ENCODE data around the gene KLF2.

KLF2 gene

DNA sequence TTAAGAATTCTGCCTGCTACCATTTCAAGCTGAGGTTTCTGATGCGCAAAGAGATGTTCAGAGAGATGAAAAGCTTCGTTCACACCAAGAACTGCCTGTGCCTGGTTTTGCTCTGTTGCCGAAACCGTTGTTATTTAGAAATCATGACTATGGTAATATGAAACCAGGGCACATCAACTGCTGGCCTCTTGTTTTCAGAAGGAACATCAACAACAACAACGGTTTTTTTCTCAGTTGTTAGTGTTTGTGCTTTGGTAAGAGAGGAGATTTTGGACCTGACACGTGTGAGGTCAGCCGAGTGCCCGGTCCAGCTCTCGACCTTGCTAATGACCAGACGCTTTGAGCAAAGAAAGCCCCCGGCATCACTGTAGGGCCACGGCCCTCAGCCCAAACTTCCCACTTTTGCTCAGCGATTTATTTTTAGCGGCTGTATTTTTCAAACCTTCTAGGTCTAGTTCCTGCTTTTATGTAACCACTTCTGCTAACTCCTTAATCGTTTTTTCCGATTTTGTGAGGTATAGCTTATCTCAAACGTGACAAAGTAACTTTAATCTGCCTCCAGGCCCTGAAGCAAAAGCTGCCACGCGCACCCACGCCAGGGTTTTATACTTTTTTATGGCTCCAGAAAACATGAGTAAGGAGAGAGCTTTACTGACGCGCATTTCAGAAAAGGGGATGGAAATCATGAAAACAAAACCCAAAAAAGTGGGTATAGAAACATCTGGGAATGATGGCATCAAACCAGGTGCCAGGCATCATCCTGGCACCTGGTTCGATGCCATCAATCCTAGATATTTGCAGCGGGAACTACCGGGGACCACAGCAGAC, 42.0 kb downstream of the KLF2 start:
- peaks cover 21% of the 10 kb centered on the region for H3K36me3 ChIP-seq (ENCODE audit: insufficient read depth, low read length)
- no peaks in the 10 kb centered on the region for H3K79me2 ChIP-seq (ENCODE audit: insufficient read depth, low read length)
- 0 out of 2 replicates have a peak, but pooled peaks cover 8% of the 10 kb centered on the region for H3K27me3 ChIP-seq (ENCODE audit: insufficient read depth, low read length)
- H3K4me3 ChIP-seq (ENCODE audit: low read depth, low read length, poor library complexity, severe bottlenecking): no peak overlapping the region
- H3K9ac ChIP-seq (ENCODE audit: low read length): no peak overlapping the region
- H3K4me2 ChIP-seq (ENCODE audit: low read length): 0 out of 2 replicates have a peak overlapping the region, but pooled peaks have one; percentile 23
- peak overlapping the region; percentile 33 for H3K27ac ChIP-seq (ENCODE audit: low read depth, low read length, poor library complexity, severe bottlenecking)
- TF ChIP-seq CTCF (IDR thresholded peaks at IDR 0.05; ENCODE audit: low read length): no peak
- TF ChIP-seq EZH2 (IDR thresholded peaks at IDR 0.05; ENCODE audit: borderline replicate concordance, low read length): no peak
- H3F3A ChIP-seq (ENCODE audit: insufficient read depth, low read length): no peaks in the 10 kb centered on the region
- no peaks in the 10 kb centered on the region for H4K20me1 ChIP-seq (ENCODE audit: insufficient read depth, low read length)
- no peak overlapping the region for H2AFZ ChIP-seq (ENCODE audit: low read length)
- H3K9me2 ChIP-seq (ENCODE audit: low read depth, low read length): no peaks in the 10 kb centered on the region
- no peaks in the 10 kb centered on the region for H3K9me3 ChIP-seq (ENCODE audit: low read length)
- H3K4me1 ChIP-seq (ENCODE audit: insufficient read depth, low read length, severe bottlenecking): peaks cover 42% of the 10 kb centered on the region

- Histone ChIP-seq H2AFZ (ENCODE audit: low read length) (no peak overlapping the region), H3K4me1 (ENCODE audit: insufficient read depth, low read length, severe bottlenecking) (peaks cover 48% of the 10 kb centered on the region), H3K9ac (ENCODE audit: low read length) (no peak overlapping the region), H3K79me2 (ENCODE audit: insufficient read depth, low read length) (no peaks in the 10 kb centered on the region), H3K9me3 (ENCODE audit: low read length) (no peaks in the 10 kb centered on the region), H3K4me2 (ENCODE audit: low read length) (no peak overlapping the region), H4K20me1 (ENCODE audit: insufficient read depth, low read length) (no peaks in the 10 kb centered on the region), H3F3A (ENCODE audit: insufficient read depth, low read length) (no peaks in the 10 kb centered on the region), H3K27ac (ENCODE audit: low read depth, low read length, poor library complexity, severe bottlenecking) (peak overlapping the region; percentile 33), H3K4me3 (ENCODE audit: low read depth, low read length, poor library complexity, severe bottlenecking) (no peak overlapping the region), H3K36me3 (ENCODE audit: insufficient read depth, low read length) (peaks cover 16% of the 10 kb centered on the region), H3K27me3 (ENCODE audit: insufficient read depth, low read length) (0 out of 2 replicates have a peak, but pooled peaks cover 8% of the 10 kb centered on the region), H3K9me2 (ENCODE audit: low read depth, low read length) (no peaks in the 10 kb centered on the region)
- TF ChIP-seq EZH2 (IDR thresholded peaks at IDR 0.05; ENCODE audit: borderline replicate concordance, low read length): no peak
- no peak for TF ChIP-seq CTCF (IDR thresholded peaks at IDR 0.05; ENCODE audit: low read length)
Observed at GRCh38 chr19:16367261-16367683, 42.6 kb downstream of the KLF2 start.

- no peaks in the 10 kb centered on the region for H3K9me2 ChIP-seq (ENCODE audit: low read depth, low read length)
- no peak overlapping the region for H3K4me2 ChIP-seq (ENCODE audit: low read length)
- no peaks in the 10 kb centered on the region for H3K9me3 ChIP-seq (ENCODE audit: low read length)
- H3K79me2 ChIP-seq (ENCODE audit: insufficient read depth, low read length): no peaks in the 10 kb centered on the region
- H3F3A ChIP-seq (ENCODE audit: insufficient read depth, low read length): no peaks in the 10 kb centered on the region
- H3K36me3 ChIP-seq (ENCODE audit: insufficient read depth, low read length): peaks cover 27% of the 10 kb centered on the region
- no peak overlapping the region for H2AFZ ChIP-seq (ENCODE audit: low read length)
- 0 out of 2 replicates have a peak, but pooled peaks cover 8% of the 10 kb centered on the region for H3K27me3 ChIP-seq (ENCODE audit: insufficient read depth, low read length)
- no peak for TF ChIP-seq EZH2 (IDR thresholded peaks at IDR 0.05; ENCODE audit: borderline replicate concordance, low read length)
- H3K9ac ChIP-seq (ENCODE audit: low read length): no peak overlapping the region
- peaks cover 55% of the 10 kb centered on the region for H3K4me1 ChIP-seq (ENCODE audit: insufficient read depth, low read length, severe bottlenecking)
- H3K4me3 ChIP-seq (ENCODE audit: low read depth, low read length, poor library complexity, severe bottlenecking): no peak overlapping the region
- H3K27ac ChIP-seq (ENCODE audit: low read depth, low read length, poor library complexity, severe bottlenecking): no peak overlapping the region
- no peaks in the 10 kb centered on the region for H4K20me1 ChIP-seq (ENCODE audit: insufficient read depth, low read length)
Observed at GRCh38 chr19:16368385-16369305, 44.0 kb downstream of the KLF2 start.

Measured in OCI-LY1 (cell line).